Loucy (cell line): ENCODE measurements around the gene CORO7.

Source experiments
- H2AFZ ChIP-seq: fragments of 200-600 bp; sonication (generic); 2 replicates; pipeline ENCODE4 v1.6.0; 2016; ENCODE audit warnings: antibody characterized with exemption, mild to moderate bottlenecking, low read length, moderate library complexity
- H3F3A ChIP-seq: fragments of 200-600 bp; 2 replicates; pipeline ENCODE4 v1.6.0; 2016; ENCODE audit warnings: antibody characterized with exemption, low read depth, mild to moderate bottlenecking
- H3K27me3 ChIP-seq: fragments of 200-600 bp; sonication (generic); 2 replicates; pipeline ENCODE4 v1.6.1; 2014; ENCODE audit warnings: low read length, mild to moderate bottlenecking; ENCODE audit not compliant: insufficient read depth, poor library complexity, severe bottlenecking
- H3K36me3 ChIP-seq: fragments of 200-600 bp; sonication (generic); 2 replicates; pipeline ENCODE4 v1.6.1; 2016; ENCODE audit warnings: low read length; ENCODE audit not compliant: insufficient read depth
- H3K4me1 ChIP-seq: fragments of 200-600 bp; sonication (generic); 2 replicates; pipeline ENCODE4 v1.5.1; 2014; ENCODE audit warnings: low read length, mild to moderate bottlenecking; ENCODE audit not compliant: insufficient read depth, poor library complexity, severe bottlenecking
- H3K4me2 ChIP-seq: fragments of 200-600 bp; sonication (generic); 2 replicates; pipeline ENCODE4 v1.6.0; 2014; ENCODE audit warnings: antibody characterized with exemption, low read length, low read depth, mild to moderate bottlenecking; ENCODE audit not compliant: poor library complexity, severe bottlenecking
- H3K4me3 ChIP-seq: fragments of 200-600 bp; sonication (generic); 2 replicates; pipeline ENCODE4 v1.5.1; 2014; ENCODE audit warnings: low read length, mild to moderate bottlenecking, mixed read lengths; ENCODE audit not compliant: poor library complexity, severe bottlenecking
- H3K79me2 ChIP-seq: fragments of 200-600 bp; sonication (generic); 2 replicates; pipeline ENCODE4 v1.6.1; 2014; ENCODE audit warnings: low read length; ENCODE audit not compliant: insufficient read depth
- H3K9ac ChIP-seq: fragments of 200-600 bp; sonication (generic); 2 replicates; pipeline ENCODE4 v1.6.0; 2014; ENCODE audit warnings: mild to moderate bottlenecking, low read depth, low read length, moderate library complexity; ENCODE audit not compliant: poor library complexity, severe bottlenecking
- H3K9me2 ChIP-seq: fragments of 200-600 bp; sonication (generic); replicated peaks from 2 replicates; pipeline ENCODE4 v1.6.1; 2016; ENCODE audit warnings: low read depth, low read length, mixed read lengths
- H3K9me3 ChIP-seq: fragments of 200-600 bp; sonication (generic); 2 replicates; pipeline ENCODE4 v1.6.1; 2014; ENCODE audit warnings: mild to moderate bottlenecking, antibody characterized with exemption, low read length, low read depth; ENCODE audit not compliant: insufficient read depth
- H4K20me1 ChIP-seq: fragments of 200-600 bp; sonication (generic); 2 replicates; pipeline ENCODE4 v1.6.0; 2014; ENCODE audit warnings: antibody characterized with exemption, low read length, mild to moderate bottlenecking; ENCODE audit not compliant: insufficient read depth, poor library complexity, severe bottlenecking
- CTCF ChIP-seq: fragments of 200-600 bp; sonication (generic); conservative IDR thresholded peaks from 2 replicates; pipeline ENCODE4 v1.5.1; 2014; ENCODE audit warnings: mild to moderate bottlenecking, antibody characterized with exemption, low read length
- EZH2phosphoT487 ChIP-seq: fragments of 200-600 bp; IDR thresholded peaks from 2 replicates; pipeline ENCODE4 v1.6.1; 2018; ENCODE audit warnings: antibody characterized with exemption, mild to moderate bottlenecking, moderate library complexity, borderline replicate concordance

CORO7 gene

GRCh38 chr16:4409081-4409932, 7.1 kb downstream of the CORO7 start:
- Histone ChIP-seq H3F3A (no peaks in the 10 kb centered on the region), H2AFZ (no peak overlapping the region), H3K9ac (no peak overlapping the region), H4K20me1 (peaks cover 6% of the 10 kb centered on the region), H3K36me3 (0 out of 2 replicates have a peak, but pooled peaks cover 4% of the 10 kb centered on the region), H3K9me2 (no peaks in the 10 kb centered on the region), H3K27me3 (no peaks in the 10 kb centered on the region), H3K4me2 (no peak overlapping the region), H3K4me3 (no peak overlapping the region), H3K9me3 (no peaks in the 10 kb centered on the region), H3K79me2 (peaks cover 16% of the 10 kb centered on the region), H3K4me1 (no peaks in the 10 kb centered on the region)
- TF ChIP-seq EZH2phosphoT487 (no peak), CTCF (no peak)

GRCh38 chr16:4408323-4408690, 8.1 kb downstream of the CORO7 start:
- Histone ChIP-seq H3K79me2 (peaks cover 8% of the 10 kb centered on the region; the same call in 1 of the 2 replicates), H3K4me1 (no peaks in the 10 kb centered on the region), H3K4me3 (no peak overlapping the region), H3K9me2 (no peaks in the 10 kb centered on the region), H4K20me1 (peaks cover 5% of the 10 kb centered on the region), H3F3A (no peaks in the 10 kb centered on the region), H3K9me3 (no peaks in the 10 kb centered on the region), H3K4me2 (no peak overlapping the region), H3K36me3 (0 out of 2 replicates have a peak, but pooled peaks cover 4% of the 10 kb centered on the region), H3K27me3 (no peaks in the 10 kb centered on the region), H3K9ac (no peak overlapping the region), H2AFZ (no peak overlapping the region)
- TF ChIP-seq EZH2phosphoT487 (no peak), CTCF (no peak)

- H3K4me2 ChIP-seq, result no peak overlapping the region
- H3K9me3 ChIP-seq, result no peaks in the 10 kb centered on the region
- no peak overlapping the region for H3K9ac ChIP-seq
- peaks cover 2% of the 10 kb centered on the region for H4K20me1 ChIP-seq
- H3F3A ChIP-seq, result no peaks in the 10 kb centered on the region
- H3K36me3 ChIP-seq, result 0 out of 2 replicates have a peak, but pooled peaks cover 4% of the 10 kb centered on the region
- H2AFZ ChIP-seq, result no peak overlapping the region
- H3K4me1 ChIP-seq, result no peaks in the 10 kb centered on the region
- TF ChIP-seq EZH2phosphoT487, result no peak
- no peaks in the 10 kb centered on the region for H3K27me3 ChIP-seq
- H3K9me2 ChIP-seq, result no peaks in the 10 kb centered on the region
- H3K79me2 ChIP-seq, result peaks cover 2% of the 10 kb centered on the region; the same call in 1 of the 2 replicates
- H3K4me3 ChIP-seq, result no peak overlapping the region
Measured at GRCh38 chr16:4407543-4408322, 8.7 kb downstream of the CORO7 start.
